Raji (cell line): ENCODE results near the gene DCST2.

Source experiments
- POLR2A ChIP-seq: IDR thresholded peaks from 2 replicates; pipeline ENCODE4 v1.6.1; 2011; ENCODE audit warnings: low read depth, low read length, control low read depth; ENCODE audit not compliant: insufficient read depth

The DCST2 gene

DNA sequence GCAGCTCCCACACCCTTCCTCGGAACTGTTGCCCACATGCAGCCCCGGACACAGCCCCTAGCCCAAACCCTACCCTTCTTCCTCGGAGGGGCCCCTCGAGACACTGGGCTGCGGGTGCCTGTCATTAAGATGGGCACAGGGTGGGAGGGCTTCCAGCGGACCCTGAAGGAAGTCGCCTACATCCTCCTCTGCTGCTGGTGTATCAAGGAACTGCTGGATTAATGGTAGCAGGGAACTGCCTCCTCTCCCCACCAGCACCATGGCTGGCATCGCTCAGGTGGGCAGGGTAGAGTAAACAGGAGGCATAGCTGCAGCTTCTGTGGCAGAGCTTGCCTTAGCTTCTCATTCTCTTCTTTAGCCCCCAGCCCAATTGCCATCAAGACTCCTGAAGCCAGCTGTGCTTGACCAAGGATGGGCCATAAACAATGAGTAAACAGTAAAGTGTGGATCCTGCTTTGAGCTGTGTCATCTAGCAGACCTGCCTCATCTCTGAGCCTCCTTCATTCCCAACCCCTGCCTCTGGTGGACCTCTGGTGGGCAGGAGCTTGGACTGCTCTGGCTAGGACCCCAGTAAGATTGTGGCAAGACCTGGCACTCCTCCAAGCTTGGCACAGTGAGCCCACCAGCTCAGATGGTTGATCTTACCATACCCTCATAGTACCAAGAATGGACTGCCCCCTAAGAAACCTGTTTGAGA is 39.9 kb downstream of the DCST2 start, which contains the start of gene LENEP:
TSS of gene LENEP (plus strand) at position 15 of the 697 bp plus-strand sequence. CDS start at position 37, 22 bp downstream.
- TF ChIP-seq POLR2A = 0 out of 2 replicates have a peak, but pooled peaks have one; percentile 20

DNA sequence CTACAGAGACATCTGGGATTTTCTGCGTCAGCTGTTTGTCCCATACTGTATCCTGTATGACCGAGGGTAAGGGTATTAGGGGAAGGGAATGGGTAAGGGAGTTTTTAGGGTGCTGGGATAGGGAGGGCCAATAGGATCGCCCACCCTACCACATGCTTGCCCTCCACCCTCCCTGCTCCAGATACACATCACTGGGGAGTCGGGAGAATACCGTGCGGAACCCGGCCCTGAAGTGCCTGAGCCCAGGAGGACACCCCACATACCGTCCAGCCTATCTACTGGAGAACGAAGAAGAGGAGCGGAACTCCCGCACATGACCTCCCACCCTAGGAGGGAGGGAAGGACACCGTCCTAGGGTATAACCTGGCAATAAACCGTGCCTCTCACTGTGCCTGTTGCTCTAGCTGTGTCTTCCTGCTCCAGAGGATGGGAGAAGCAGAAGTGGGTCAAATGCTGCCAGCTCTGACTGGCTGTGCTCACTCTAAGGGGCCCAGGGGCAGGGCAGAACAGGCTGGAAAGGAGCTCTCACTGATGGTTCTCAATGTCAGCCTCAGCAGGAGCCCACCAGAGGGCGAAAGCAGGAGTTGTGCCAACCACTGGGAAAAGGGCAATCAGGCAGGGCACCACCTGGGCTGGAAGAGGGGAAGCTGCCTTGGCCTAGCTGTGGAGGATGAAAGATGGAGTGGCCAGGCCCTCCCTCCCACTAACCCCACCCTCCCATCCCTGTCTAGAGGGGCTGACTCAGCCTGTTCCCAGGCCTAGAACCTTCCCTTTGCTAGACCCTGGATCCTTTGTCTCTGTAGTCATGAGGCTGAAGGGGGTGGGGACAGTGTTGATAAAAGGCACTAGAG is 40.6 kb downstream of the DCST2 start:
- no peak for TF ChIP-seq POLR2A

DNA sequence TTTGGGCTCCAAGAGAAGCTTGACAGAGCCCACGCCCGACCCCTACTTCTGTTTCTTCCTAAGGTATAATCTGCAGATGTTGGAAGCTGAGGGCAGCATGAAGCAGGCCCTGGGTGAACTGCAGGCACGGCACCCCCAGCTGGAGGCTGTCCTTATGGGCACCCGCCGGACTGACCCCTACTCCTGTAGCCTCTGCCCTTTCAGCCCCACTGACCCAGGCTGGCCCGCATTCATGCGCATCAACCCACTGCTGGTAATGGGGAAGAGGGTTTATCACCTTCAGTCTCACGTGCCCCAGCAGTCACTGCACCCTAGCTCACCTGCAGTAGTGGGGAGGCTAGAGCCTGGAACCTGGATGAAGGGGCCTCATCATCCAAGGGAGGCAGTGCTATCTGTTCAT is 43.3 kb downstream of the DCST2 start:
- TF ChIP-seq POLR2A = no peak

DNA sequence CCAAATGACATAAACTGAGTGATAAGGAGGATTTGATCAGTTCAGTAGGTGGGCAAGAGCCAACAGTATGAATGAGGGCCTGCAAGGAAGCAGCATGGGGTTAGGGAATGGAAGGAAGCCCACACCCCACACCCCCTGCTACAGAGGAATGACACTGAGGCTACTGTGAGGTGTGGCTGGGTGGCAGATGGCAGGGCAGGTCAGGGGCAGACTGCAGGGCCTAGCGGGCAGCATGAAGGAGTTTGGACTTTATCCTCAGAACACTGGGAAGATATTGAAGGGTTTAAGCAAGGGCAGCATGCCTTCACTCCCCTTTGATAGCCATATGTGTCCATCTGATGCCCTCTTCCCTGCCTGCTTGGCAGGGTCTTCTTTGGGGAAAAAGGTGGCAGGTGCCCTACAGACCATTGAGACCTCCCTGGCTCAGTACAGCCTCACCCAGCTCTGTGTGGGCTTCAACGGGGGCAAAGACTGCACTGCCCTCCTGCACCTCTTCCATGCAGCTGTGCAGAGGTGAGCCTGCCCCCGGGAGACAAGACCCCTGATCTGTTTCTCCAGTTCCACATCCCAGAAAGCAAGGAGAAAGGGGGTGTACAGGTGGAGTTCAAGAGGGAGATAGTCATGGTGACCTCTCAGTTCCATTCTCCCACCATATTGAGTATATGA is 44.3 kb downstream of the DCST2 start:
- no peak for TF ChIP-seq POLR2A

DNA sequence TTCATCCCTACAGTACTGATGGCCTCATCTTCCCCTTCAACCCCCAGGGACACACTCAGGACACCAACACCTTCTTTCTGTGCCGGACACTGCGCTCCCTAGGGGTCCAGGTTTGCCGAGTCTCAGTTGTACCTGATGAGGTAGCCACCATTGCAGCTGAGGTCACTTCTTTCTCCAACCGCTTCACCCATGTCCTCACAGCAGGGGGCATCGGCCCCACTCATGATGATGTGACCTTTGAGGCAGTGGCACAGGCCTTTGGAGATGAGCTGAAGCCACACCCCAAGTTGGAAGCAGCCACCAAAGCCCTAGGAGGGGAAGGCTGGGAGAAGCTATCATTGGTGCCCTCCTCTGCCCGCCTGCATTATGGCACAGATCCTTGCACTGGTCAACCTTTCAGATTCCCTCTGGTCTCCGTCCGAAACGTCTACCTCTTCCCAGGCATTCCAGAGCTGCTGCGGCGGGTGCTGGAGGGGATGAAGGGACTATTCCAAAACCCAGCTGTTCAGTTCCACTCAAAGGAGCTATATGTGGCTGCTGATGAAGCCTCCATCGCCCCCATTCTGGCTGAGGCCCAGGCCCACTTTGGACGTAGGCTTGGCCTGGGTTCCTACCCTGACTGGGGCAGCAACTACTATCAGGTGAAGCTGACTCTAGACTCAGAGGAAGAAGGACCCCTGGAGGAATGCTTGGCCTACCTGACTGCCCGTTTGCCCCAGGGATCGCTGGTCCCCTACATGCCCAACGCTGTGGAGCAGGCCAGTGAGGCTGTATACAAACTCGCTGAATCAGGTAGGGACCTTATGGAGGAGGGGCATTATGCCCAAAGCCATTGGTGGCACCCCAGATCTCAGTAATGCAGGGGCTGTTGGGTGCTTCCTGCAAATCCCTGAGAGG is 45.3 kb downstream of the DCST2 start:
- TF ChIP-seq POLR2A = no peak

DNA sequence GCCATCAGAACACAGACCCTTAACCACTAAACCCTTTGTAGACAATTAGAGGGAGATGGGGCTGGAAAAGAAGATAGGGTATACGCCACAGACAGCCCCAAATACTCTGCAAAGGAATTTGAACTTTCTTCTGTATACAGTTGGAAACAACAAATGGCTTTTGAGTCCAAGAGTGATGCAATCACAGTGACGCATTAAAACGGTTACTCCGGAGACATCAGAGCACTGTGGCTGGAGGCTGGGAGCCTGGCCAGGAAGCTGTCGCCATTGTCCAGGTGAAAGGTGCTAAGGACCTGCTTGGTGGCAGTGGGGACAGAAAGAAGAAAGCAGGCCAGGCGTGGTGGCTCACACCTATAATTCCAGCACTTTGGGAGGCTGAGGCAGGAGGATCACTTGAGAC is 46.3 kb downstream of the DCST2 start:
- no peak for TF ChIP-seq POLR2A

DNA sequence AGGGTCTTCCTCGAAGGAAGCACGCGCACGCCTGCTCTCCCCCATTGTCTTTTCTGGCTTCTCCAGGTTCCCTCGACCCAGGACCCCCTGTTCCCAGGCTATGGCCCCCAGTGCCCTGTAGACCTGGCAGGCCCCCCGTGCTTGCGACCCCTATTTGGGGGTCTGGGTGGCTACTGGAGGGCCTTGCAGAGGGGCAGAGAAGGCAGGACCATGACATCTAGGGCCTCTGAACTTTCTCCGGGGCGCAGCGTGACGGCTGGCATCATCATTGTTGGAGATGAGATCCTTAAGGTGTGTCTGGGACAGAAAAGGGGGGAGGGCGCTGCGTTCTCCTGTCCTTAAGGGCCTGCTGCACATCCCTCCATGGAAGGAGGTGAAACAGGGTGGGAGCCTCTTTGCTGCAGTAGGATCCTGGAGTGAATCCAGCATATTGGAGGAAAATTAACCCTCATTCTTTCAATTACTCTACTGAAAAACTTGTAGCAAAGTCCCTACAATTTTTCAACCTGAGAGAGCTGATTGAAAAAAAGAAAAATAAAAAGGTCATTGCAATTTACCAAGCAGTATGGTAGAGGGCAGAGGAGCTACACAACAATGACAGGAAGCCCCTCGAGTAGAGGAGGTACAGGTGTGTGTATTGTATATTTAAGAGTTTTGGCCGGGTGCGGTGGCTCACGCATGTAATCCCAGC is 49.7 kb downstream of the DCST2 start:
- no peak for TF ChIP-seq POLR2A

DNA sequence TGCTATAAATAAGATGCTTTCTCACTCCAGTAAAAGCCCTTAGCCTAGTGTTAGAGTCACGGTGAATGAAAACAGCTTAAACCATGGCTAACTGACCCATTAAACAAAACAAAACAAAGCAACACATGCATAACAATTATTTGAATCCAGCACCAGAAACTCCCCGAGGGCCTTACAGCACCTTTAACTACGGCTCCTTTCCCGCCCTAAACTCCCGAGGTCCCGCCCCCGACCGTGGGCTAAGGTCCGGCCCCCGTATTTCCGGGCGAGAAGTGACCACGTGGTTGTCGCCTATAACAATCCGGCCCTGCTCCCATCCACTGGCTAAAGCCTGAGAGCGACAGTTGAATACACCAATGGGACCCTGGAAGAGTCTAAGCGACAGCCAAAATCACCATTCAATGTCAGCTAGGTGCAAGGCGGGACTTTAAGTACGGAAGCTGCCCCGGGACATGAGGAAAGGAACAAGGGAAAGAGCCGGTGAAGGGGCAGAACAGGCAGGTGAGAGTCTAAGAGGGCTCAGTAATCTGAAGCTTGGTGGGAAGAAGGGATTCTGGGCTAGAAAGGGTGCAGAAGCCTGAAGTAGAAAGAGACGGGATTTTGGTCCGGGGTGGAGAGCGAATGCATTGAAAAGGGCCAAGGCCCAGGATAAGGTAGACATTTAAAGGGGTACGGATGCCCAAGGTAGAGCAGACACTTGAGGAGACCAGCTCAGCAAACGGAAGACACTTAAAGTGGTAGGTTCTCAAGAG is 50.5 kb downstream of the DCST2 start, which contains the start of gene FLAD1:
TSS of gene FLAD1 (plus strand) at position 448 of the 752 bp plus-strand sequence. CDS start 351 bp downstream, outside the sequence.
- peak; percentile 71 for TF ChIP-seq POLR2A

DNA sequence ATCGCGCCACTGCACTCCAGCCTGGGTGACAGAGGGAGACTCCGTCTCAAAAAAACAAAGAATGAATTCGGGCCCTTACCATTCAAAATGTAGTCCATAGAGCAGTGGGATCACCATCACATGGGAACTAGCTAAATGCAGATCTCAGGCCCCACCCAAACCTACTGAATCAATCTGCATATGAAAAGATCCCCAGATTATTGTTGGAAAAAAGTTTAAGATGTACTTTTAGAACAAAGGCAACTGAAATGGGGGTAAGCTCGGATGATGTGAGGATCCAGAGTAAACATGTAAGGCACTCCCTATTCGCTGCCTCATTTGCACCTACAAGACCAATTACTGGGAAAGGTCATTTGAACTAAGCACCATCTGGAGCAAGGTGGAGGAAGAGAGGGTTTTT is 51.2 kb downstream of the DCST2 start:
- no peak for TF ChIP-seq POLR2A

DNA sequence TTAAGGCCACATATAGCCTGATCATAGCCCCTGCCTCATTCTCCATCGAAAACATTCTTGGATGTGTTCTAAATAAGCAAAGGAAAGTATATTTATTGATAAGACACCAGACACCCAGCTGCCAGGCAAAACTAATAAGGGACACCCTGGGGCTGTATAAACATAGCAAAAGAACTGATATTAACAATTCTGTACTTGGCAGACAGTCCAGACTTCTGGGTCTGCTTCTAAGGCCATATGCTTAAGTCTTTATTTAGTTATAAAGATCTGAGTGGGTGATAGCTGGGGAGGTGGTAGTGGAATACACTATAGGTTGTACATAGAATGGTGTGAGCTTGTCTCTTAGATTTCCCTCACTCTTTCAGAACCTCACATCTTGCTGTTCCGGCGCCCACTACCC is 55.2 kb downstream of the DCST2 start:
- TF ChIP-seq POLR2A = no peak

DNA sequence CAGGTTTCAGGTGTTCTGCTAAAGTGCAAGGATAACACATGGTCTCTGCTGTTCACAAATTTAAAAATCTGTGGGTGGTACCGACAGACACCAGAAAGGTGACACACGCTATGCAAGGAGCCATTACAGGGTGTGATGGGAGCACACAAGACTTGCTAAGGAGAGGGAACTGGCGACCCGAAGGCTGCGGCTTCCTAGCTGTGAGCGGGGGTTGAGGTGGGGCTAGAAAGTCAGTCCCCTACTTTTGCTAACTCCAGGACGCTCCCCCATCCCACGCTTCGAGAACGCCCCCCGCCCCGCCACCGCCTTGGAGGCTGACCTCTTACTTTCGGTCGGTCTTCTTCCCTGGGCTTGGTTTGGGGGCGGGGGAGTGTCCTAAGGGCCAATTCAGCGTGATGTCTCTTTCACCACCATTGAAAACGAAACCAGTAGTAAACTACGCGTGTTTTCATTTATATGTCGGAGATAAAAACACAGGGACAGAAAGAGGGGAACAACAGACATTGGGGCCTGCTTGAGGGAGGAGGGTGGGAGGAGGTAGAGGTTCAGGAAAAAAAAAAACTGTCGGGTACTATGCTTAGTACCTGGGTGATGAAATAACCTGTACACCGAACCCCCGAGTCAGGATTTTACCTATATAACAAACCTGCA is 58.0 kb downstream of the DCST2 start:
- TF ChIP-seq POLR2A = no peak

DNA sequence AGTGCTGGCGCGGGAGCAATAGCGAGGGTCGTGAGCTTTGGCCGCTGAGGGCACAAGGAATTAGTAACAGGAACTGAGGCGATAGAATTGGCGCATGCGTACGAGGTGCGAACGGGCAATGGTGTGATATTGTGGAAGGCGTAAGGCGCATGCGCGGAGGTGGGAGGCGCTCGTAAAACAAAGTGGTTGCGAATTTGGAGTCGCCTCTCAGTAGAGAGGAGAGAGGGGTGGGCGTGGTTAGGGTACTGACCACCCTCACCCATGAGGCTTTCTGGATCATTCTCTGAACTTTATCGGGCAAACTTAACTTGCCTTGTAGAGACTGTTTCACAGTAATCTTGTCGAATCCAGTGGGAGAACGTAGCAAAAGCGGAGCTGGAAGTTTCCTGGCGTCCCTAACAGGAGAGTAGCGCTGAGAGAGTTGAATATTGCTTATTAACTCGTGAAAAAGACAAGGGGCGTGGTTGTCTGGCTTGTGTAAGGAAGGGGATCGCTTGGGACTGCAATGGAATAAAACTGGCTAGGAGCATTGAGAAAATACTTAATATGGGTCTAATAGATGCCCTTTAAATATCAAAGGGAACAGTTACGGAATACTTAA is 58.7 kb downstream of the DCST2 start:
- peak; percentile 76 for TF ChIP-seq POLR2A

DNA sequence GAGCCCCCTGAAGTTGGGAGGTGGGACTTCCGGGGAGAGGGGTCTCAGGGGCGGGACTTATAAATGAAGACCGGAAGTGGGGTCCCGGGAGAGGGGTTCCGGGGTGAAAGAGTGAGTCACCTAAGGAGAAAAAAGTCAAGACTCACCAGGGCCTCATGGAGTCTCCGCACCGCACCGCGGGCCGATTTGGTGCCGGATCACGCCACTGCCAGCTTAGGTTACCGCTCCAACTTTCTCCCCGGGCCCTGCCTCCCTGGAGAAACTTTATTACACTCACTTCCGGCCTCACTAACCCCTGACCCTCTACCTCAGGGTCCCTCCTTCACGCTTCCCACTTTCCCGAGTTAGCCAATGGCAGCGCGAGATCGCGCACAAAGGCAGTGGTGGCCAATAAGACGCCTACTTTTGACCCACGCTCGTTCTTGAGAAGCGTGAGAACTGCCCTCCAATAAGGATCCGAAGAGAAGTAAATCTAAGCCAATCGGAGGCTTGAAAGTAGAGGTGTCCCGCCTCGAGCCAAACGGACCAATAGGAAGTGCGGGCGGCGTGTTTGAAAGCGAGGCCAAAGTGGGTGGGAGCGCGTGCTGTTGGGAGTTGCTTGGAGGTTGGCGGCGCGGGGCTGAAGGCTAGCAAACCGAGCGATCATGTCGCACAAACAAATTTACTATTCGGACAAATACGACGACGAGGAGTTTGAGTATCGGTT is 59.3 kb downstream of the DCST2 start, which contains the start of gene CKS1B:
TSS of gene CKS1B (plus strand) at position 580 of the 706 bp plus-strand sequence. CDS start at position 645, 65 bp downstream.
- TF ChIP-seq POLR2A = peak; percentile 84
